ENCODE results near the gene CORO2B. TPM values are rescaled to one million over a fixed set of nuclear protein-coding genes. Genes with fewer than 3 reads are reported as not detected.

The CORO2B gene
- total RNA-seq, 4 donors from 2014 or later: 3.1 to 9.6 (median 8.6) TPM

- H3K27me3 ChIP-seq: no peaks in the 10 kb centered on the region
- DNase-seq: no peak
- no peaks in the 10 kb centered on the region for H3K9me3 ChIP-seq
- intact Hi-C loops (cut with DNase I): no loop called here
- no peak overlapping the region for H3K4me3 ChIP-seq (replicated peaks in 1 of 3)
- peaks cover 4% of the 10 kb centered on the region in 2 donors for H3K4me1 ChIP-seq
- H3K36me3 ChIP-seq: no peaks in the 10 kb centered on the region
- WGBS, 2 donors: 53 to 75% methylated on average over 3 of the region's 3 CpGs
- TF ChIP-seq CTCF (IDR thresholded peaks at IDR 0.05) (no peak), POLR2A (IDR thresholded peaks at IDR 0.05) (no peak)
- no peak overlapping the region for H3K27ac ChIP-seq
Measured at GRCh38 chr15:68561901-68562300, 16.9 kb upstream of the CORO2B start.

DNA sequence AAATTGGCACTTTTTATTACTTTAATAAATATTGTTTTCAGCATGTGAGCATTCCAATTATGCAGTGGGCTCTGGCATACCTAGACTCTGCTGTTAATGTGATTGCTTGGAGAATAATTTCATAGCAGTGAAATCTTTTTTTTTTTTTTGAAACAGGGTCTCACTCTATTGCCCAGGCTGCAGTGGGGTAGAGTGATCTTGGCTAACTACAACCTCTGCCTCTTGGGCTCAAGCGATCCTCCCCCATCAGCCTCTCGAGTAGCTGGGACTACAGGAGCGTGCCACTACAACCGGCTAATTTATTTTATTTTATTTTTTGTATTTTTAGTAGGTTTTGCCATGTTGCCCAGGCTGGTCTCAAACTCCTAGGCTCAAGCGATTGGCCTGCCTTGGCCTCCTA lies 14.6 kb upstream of the CORO2B start:
- H3K4me1 ChIP-seq: peaks cover 4% of the 10 kb centered on the region in 2 donors
- H3K36me3 ChIP-seq: no peaks in the 10 kb centered on the region
- no peak for DNase-seq
- H3K4me3 ChIP-seq (replicated peaks in 1 of 3): no peak overlapping the region
- TF ChIP-seq POLR2A (IDR thresholded peaks at IDR 0.05): no peak
- TF ChIP-seq CTCF (IDR thresholded peaks at IDR 0.05): no peak
- intact Hi-C loops (cut with DNase I): no loop called here
- no peaks in the 10 kb centered on the region for H3K27me3 ChIP-seq
- no peaks in the 10 kb centered on the region for H3K9me3 ChIP-seq
- H3K27ac ChIP-seq: no peak overlapping the region
- 95% methylated on average over 5 of the region's 5 CpGs for WGBS, 2 donors

GRCh38 chr15:68565234-68565633 lies 13.6 kb upstream of the CORO2B start:
- no peaks in the 10 kb centered on the region for H3K27me3 ChIP-seq
- no peaks in the 10 kb centered on the region for H3K9me3 ChIP-seq
- no peak overlapping the region for H3K27ac ChIP-seq
- no peaks in the 10 kb centered on the region for H3K36me3 ChIP-seq
- no peak for TF ChIP-seq CTCF (IDR thresholded peaks at IDR 0.05)
- TF ChIP-seq POLR2A (IDR thresholded peaks at IDR 0.05): no peak
- intact Hi-C loops (cut with DNase I): no loop called here
- H3K4me3 ChIP-seq (replicated peaks in 1 of 3): no peak overlapping the region
- H3K4me1 ChIP-seq: no peaks in the 10 kb centered on the region
- no peak for DNase-seq

GRCh38 chr15:68565726-68566125 lies 13.1 kb upstream of the CORO2B start:
- H3K27ac ChIP-seq: no peak overlapping the region
- intact Hi-C loops (cut with DNase I): no loop called here
- no peak for DNase-seq
- no peak for TF ChIP-seq POLR2A (IDR thresholded peaks at IDR 0.05)
- TF ChIP-seq CTCF (IDR thresholded peaks at IDR 0.05): no peak
- H3K36me3 ChIP-seq: no peaks in the 10 kb centered on the region
- H3K27me3 ChIP-seq: no peaks in the 10 kb centered on the region
- no peaks in the 10 kb centered on the region for H3K4me1 ChIP-seq
- no peak overlapping the region for H3K4me3 ChIP-seq (replicated peaks in 1 of 3)
- no peaks in the 10 kb centered on the region for H3K9me3 ChIP-seq
- 90 to 94% methylated on average over 4 of the region's 4 CpGs for WGBS, 2 donors

GRCh38 chr15:68566377-68566954 lies 12.3 kb upstream of the CORO2B start:
- Histone ChIP-seq H3K27ac (no peak overlapping the region), H3K27me3 (no peaks in the 10 kb centered on the region), H3K36me3 (no peaks in the 10 kb centered on the region), H3K4me1 (no peaks in the 10 kb centered on the region), H3K4me3 (replicated peaks in 1 of 3) (no peak overlapping the region), H3K9me3 (no peaks in the 10 kb centered on the region)
- intact Hi-C loops (cut with DNase I): no loop called here
- 77 to 81% methylated on average over 3 to 9 of the region's 9 CpGs for WGBS, 2 donors
- TF ChIP-seq CTCF (IDR thresholded peaks at IDR 0.05): no peak
- TF ChIP-seq POLR2A (IDR thresholded peaks at IDR 0.05): no peak
- no peak for DNase-seq

Measured in thyroid gland (tissue), 4 donors.